LNCaP clone FGC (cell line): ENCODE results near the gene PAX7.
"Not testable (repeated sequence)": the region's sequence is repeated elsewhere in the genome, so short reads cannot be mapped to it uniquely, and the experiment has no call there.

Source experiments
- DNase-seq: peaks from one replicate; pipeline ENCODE4 v3.0.0-alpha.2; 2011; ENCODE audit warnings: low read depth
- H3K4me3 ChIP-seq: 2 replicates; pipeline ENCODE4 v1.5.1; 2011; ENCODE audit warnings: mild to moderate bottlenecking, low read depth, low read length, control low read depth
- TF ChIP-seq, protein P1 (sequence below): IDR thresholded peaks from 2 replicates; pipeline ENCODE4 v1.5.1; 2012; ENCODE audit warnings: mild to moderate bottlenecking; ENCODE audit not compliant: control insufficient read depth, insufficient read depth; ENCODE audit errors: extremely low read depth

The PAX7 gene

DNA sequence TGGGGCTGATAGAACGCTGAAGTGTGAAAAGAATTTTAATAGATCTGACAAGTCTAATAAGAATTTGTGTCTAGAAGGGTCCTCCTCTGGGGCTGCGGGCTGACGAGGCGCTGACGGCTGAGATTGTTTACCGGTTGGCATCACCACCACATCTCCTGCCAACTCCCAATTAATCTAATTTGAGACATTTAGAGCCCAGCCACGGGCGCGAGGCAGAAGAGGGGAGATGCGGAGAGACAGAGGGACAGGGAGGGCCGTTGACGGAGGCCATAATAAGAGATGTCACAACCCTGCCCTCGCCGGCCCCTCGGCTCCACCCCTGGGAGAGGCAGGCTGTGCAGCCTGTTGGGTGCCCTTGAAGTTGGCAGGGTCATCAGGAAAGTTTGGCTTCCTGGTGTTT is 109.3 kb downstream of the PAX7 start:
- DNase-seq = no peak
- no peak overlapping the region for H3K4me3 ChIP-seq
- TF ChIP-seq, protein P1, sequence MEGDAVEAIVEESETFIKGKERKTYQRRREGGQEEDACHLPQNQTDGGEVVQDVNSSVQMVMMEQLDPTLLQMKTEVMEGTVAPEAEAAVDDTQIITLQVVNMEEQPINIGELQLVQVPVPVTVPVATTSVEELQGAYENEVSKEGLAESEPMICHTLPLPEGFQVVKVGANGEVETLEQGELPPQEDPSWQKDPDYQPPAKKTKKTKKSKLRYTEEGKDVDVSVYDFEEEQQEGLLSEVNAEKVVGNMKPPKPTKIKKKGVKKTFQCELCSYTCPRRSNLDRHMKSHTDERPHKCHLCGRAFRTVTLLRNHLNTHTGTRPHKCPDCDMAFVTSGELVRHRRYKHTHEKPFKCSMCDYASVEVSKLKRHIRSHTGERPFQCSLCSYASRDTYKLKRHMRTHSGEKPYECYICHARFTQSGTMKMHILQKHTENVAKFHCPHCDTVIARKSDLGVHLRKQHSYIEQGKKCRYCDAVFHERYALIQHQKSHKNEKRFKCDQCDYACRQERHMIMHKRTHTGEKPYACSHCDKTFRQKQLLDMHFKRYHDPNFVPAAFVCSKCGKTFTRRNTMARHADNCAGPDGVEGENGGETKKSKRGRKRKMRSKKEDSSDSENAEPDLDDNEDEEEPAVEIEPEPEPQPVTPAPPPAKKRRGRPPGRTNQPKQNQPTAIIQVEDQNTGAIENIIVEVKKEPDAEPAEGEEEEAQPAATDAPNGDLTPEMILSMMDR = no peak

DNA sequence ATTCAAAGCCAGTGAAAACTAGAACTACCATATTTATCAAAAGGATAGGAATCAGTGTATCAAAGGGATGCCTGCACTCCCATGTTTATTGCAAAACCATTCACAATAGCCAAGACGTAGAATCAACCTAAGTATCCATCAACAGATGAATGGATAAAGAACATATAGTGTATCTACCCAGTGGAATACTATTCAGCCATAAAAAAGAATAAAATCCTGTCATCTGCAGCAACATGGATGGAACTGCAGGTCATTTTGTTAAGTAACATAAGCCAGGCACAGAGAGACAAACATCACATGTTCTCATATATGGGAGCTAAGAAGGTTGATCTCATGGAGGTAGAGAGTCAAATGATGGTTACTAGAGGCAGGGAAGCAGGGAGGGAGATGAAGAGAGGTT is 110.0 kb downstream of the PAX7 start:
- no peak overlapping the region for H3K4me3 ChIP-seq
- DNase-seq = no peak
- TF ChIP-seq, protein P1 = no peak

DNA sequence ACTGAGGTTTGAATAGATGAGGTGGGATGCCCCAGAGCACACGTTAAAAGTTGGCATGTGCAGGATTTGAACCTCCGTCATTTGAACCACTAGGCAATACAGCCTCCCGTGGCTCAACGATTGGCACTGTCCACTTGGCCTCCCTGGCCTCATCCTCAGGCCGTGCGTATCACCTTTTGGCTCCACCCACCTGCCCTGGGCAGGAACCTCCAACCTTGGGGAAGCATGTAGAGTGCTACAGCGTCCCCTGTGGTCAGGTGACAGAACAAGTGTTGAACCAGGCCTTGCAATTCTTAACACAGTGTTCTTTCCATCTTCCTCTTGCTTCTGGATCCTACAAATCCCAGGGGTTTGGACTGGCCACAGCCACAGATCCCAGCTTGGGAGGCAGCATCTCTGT is 112.6 kb downstream of the PAX7 start:
- no peak for DNase-seq
- TF ChIP-seq, protein P1 = no peak

DNA sequence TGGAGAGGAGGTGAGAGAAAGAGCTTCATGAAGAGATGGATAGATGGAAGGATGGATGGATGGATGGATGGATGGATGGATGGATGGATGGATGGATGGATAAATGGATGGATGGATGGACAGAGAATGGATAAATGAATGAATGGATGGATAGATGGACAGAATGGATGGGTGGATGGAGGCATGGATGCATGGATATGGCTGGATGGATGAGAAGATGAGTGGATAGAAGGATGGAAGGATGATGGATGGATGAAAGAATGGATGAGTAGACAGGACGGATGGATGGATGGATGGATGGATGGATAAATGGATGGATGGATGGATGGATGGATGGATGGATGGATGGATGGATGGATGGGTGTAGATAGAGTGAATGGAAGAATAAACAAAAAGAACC is 113.7 kb downstream of the PAX7 start:
- not testable (repeated sequence) for DNase-seq, H3K4me3 ChIP-seq

More for the DNA sequence above, 112.6 kb downstream of the PAX7 start:
- H3K4me3 ChIP-seq = no peak overlapping the region

DNA sequence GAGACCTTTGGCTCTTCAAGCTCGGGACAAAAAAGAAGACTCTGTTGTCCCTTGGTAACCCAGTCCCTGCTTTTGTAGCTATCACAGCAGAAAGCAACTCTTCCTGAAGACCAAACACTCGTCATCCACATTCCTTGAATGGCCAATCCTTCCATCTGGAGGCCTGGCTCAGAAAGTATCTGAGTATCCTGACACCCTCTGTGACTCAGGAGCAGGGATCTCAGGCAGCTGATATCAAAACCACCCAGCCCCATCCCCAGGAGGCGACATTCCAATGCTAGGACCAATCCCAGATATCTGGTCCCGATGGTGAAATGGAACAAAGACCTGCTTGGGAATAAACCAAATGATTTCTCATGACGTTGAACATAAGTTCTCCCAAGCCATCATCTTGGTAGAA is 116.3 kb downstream of the PAX7 start:
- DNase-seq = no peak
- H3K4me3 ChIP-seq = no peak overlapping the region
- TF ChIP-seq, protein P1 = no peak

DNA sequence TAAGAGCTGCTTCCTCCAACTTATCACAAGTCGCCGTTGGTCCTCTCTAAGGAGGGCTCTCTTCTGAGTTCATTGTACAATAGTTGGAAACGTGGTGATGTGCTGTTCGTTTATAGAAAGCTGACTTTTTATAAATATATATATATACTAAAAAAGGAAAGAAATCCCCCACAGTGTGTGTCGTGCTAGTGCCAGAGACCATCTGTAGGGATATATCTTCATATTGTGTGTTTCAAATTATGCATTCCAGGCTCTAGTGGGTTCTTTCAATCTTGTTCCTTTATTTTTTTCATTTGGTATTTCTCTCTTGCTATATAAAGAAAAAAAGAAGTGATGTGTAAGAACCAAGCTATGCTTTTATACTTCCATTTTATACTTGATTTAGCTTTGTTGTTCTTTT is 117.0 kb downstream of the PAX7 start:
- TF ChIP-seq, protein P1 = no peak
- no peak overlapping the region for H3K4me3 ChIP-seq
- DNase-seq = no peak

DNA sequence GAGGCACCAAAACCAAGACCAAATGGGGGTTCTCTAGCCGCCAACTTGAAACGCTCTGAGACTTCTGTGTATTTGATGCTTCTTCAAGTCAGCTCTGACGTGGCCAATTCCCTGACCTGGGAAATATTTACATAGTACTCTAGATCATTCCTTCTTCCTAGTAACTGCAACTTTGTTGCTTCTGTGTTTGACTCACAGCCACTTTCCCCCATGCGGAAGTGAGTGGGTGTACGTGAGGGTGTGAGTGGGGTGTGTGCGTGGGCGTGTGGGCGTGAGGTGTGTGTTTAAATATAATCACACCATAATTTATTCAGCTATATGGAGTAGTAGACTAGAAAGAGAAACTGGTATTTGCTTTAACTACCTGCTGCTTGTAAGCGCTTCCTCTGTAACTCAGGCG is 117.8 kb downstream of the PAX7 start:
- DNase-seq = no peak
- H3K4me3 ChIP-seq = no peak overlapping the region
- TF ChIP-seq, protein P1 = no peak
